Measurements from ENCODE around the gene VAMP8. TPM values are rescaled to one million over a fixed set of nuclear protein-coding genes. Genes with fewer than 3 reads are reported as not detected.

Gene VAMP8
- total RNA-seq, 2 experiments from 2014 or later: 99.6 to 124 TPM

Other genes starting within 250 kb of the VAMP8 start
- gene TGOLN2, start 249.6 kb upstream of the VAMP8 start, total RNA-seq: 100 to 1,000 TPM; 109 to 116 TPM
- gene RETSAT, start 223.1 kb upstream of the VAMP8 start, total RNA-seq: 10 to 100 TPM; 28.2 to 35.5 TPM
- gene ELMOD3, start 222.8 kb upstream of the VAMP8 start, total RNA-seq: 10 to 100 TPM; 21.7 to 27.7 TPM
- gene CAPG, start 167.2 kb upstream of the VAMP8 start, total RNA-seq: 100 to 1,000 TPM; 204 to 211 TPM
- gene SH2D6, start 158.9 kb upstream of the VAMP8 start, total RNA-seq: under 1 TPM; 0.52 to 0.82 TPM
- gene MAT2A, start 38.4 kb upstream of the VAMP8 start, total RNA-seq: 100 to 1,000 TPM; 271 to 336 TPM
- 10 to 100 TPM; 26.0 to 26.7 TPM for gene GGCX, start 16.1 kb upstream of the VAMP8 start, total RNA-seq
- 10 to 100 TPM; 84.4 to 88.4 TPM for gene VAMP5, start 6.8 kb downstream of the VAMP8 start, total RNA-seq
- gene RNF181, start 18.2 kb downstream of the VAMP8 start, total RNA-seq: 100 to 1,000 TPM; 100 to 110 TPM
- 1 to 10 TPM in 1 of 2 experiments, under 1 TPM in 1; 0.91 to 1.7 TPM for gene TMEM150A, start 25.1 kb downstream of the VAMP8 start, total RNA-seq
- 10 to 100 TPM; 47.3 to 47.9 TPM for gene C2orf68, start 34.5 kb downstream of the VAMP8 start, total RNA-seq
- gene USP39, start 38.6 kb downstream of the VAMP8 start, total RNA-seq: 100 to 1,000 TPM in 1 of 2 experiments, 10 to 100 TPM in 1; 84.2 to 101 TPM
- not detected for gene SFTPB, start 90.6 kb downstream of the VAMP8 start, total RNA-seq
- 1,000 to 10,000 TPM in 1 of 2 experiments, 100 to 1,000 TPM in 1; 364 to 1,915 TPM for gene GNLY, start 116.8 kb downstream of the VAMP8 start, total RNA-seq
- gene ATOH8, start 176.4 kb downstream of the VAMP8 start, total RNA-seq: under 1 TPM; 0.12 to 0.40 TPM

Measured in activated CD8-positive, alpha-beta memory T cell treated with anti-CD3 and anti-CD28 coated beads, Interleukin-2, amount 10 ng/mL, durations not matched to agents 7 days and 5 days (primary cell).